MM.1S (cell line): Measurements from ENCODE around the gene ZNF565.

Experiments used
- CTCF ChIP-seq: fragments of 300-600 bp; sonication (generic); IDR thresholded peaks from 2 replicates; pipeline ENCODE4 v1.5.1; 2016; ENCODE audit warnings: antibody characterized with exemption, low read length, mixed read lengths
- EZH2 ChIP-seq: fragments of 300-600 bp; sonication (generic); optimal IDR thresholded peaks from 2 replicates; pipeline ENCODE3; 2017; ENCODE audit warnings: low read depth, mild to moderate bottlenecking, antibody characterized with exemption, low read length, mixed read lengths

GRCh38 chr19:36259211-36259610 is 44.7 kb upstream of the ZNF565 start:
- TF ChIP-seq CTCF, result no peak
- no peak for TF ChIP-seq EZH2
